Breast epithelium (tissue), 4 donors: ENCODE measurements around the gene SETD3. TPM values are rescaled to one million over a fixed set of nuclear protein-coding genes. Genes with fewer than 3 reads are reported as not detected.

Experiments
- DNase-seq, 2 donors: peaks; one replicate each; pipeline ENCODE4 v3.0.0-alpha.2; 2019; ENCODE audit warnings: low spot score in 2 of 2
- H3K27ac ChIP-seq, 2 donors: fragments of 200-600 bp; sonication (generic) in 1 of 2; one replicate each; pipeline ENCODE4 v1.5.1; 2016 to 2019; ENCODE audit warnings: mild to moderate bottlenecking in 1 of 2
- H3K27me3 ChIP-seq, 2 donors: fragments of 200-600 bp; sonication (generic) in 1 of 2; one replicate each; pipeline versions ENCODE4 v1.5.1 to v1.6.0; 2017 to 2019; ENCODE audit warnings: control low read depth in 1 of 2, mild to moderate bottlenecking in 1 of 2
- H3K36me3 ChIP-seq: fragments of 200-600 bp; one replicate; pipeline ENCODE4 v1.5.1; 2019
- H3K4me1 ChIP-seq, 2 donors: fragments of 200-600 bp; sonication (generic); one replicate each; pipeline ENCODE4 v1.5.1; 2016 to 2019; ENCODE audit warnings: control low read depth in 1 of 2
- H3K4me3 ChIP-seq, 3 donors: fragments of 200-600 bp; sonication (generic); 1 replicate in 2 of 3; 2 replicates in 1 of 3; pipeline ENCODE4 v1.5.1; 2016 to 2019; ENCODE audit warnings: mild to moderate bottlenecking in 3 of 3, moderate library complexity in 2 of 3
- H3K9me3 ChIP-seq, 2 donors: fragments of 200-600 bp; sonication (generic) in 1 of 2; one replicate each; pipeline ENCODE4 v1.5.1; 2016 to 2019; ENCODE audit warnings: control low read depth in 1 of 2
- CTCF ChIP-seq, 3 donors: fragments of 450-650 bp; IDR thresholded peaks; one replicate each; pipeline ENCODE4 v1.5.1; 2016 to 2017; ENCODE audit warnings: antibody characterized with exemption in 3 of 3, mild to moderate bottlenecking in 3 of 3, moderate library complexity in 3 of 3
- POLR2A ChIP-seq: fragments of 450-650 bp; IDR thresholded peaks from one replicate; pipeline ENCODE4 v1.6.1; 2016; ENCODE audit warnings: antibody characterized with exemption, mild to moderate bottlenecking, moderate library complexity
- POLR2AphosphoS5 ChIP-seq, 3 donors: sonication (generic); formaldehyde crosslinking; IDR thresholded peaks; one replicate each; pipeline ENCODE4 v1.6.1; 2017; ENCODE audit warnings: antibody characterized with exemption in 3 of 3
- intact Hi-C: fragments of 100-400 bp; cut with DNase I; formaldehyde crosslinking; loops from one replicate; pipeline ENCODE4 v1.15.1; 2023; ENCODE audit warnings: low total_unique reads
- total RNA-seq, 3 donors: library from RNA; depleted of rRNA; stranded (reverse); fragments of >200 nt; gene quantifications; one replicate each; pipeline ENCODE4 v1.1.0, GENCODE V29; 2016

SETD3 gene
- total RNA-seq, 3 donors from 2014 or later, result 79.0 to 101 (median 89.9) TPM

GRCh38 chr14:99481745-99482099 is 1.1 kb upstream of the SETD3 start:
- Histone ChIP-seq H3K4me1 (peaks cover 5 to 30% of the 10 kb centered on the region in 2 donors), H3K27me3 (no peaks in the 10 kb centered on the region), H3K36me3 (no peaks in the 10 kb centered on the region), H3K9me3 (no peaks in the 10 kb centered on the region), H3K4me3 (peak overlapping the region; percentile 69 to 96 (median 83)), H3K27ac (peak overlapping the region; percentile 96 to 97)
- peak in 1 of 3 donors; percentile 18 for TF ChIP-seq CTCF (IDR thresholded peaks at IDR 0.05)
- no peak for TF ChIP-seq POLR2A
- no peak for DNase-seq
- intact Hi-C loops, result no loop called here

DNA sequence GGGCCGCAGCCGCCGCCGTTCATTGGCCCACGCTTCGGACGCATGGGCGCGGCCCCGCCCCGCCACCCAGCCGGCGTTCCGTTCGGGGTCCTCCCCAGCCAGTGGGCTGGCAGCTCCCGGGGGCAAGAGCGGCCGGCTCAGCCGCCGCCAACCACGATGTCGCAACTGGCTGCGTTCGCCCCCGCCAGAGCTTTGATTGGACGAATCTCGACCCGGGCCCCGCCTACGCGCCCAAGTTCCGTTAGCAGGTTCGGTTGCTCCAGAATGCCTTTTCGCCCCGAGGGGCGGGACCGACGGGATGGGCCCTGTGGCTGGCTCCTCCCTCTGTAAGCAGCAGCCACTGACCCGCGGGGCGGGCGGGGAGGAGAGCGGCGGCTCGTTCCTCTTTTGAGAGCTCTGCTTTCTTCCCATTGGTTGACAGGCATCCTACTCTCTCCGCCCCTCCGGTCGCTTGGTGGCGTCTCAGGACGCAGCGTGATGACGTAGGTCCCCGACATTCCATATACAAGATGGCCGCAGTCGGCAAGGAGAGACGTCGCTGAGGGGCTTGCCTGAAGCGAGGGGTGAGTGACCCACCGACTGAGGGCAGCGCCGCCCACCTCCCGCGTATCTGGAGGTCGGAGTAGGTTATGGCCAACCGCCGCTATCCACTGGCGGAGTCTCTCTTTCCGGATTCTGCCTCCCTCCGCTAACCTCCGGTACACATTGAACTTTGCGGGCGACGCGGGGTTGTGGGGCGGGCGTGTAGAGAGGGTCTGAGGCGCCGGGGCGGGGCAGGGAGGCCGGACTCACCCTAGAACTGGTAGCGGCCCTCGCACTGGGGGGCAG is 472 bp upstream of the SETD3 start, which contains the start of gene CCNK:
CCNK (plus strand) TSS at position 493 of the 828 bp plus-strand sequence. CDS start 11,269 bp downstream, outside the sequence.
- peak; percentile 96 for TF ChIP-seq POLR2A
- no peak for TF ChIP-seq CTCF (IDR thresholded peaks at IDR 0.05)
- peak; percentile 98 to 100 (median 99) for TF ChIP-seq POLR2AphosphoS5 (IDR thresholded peaks at IDR 0.05)
- Histone ChIP-seq H3K27me3 (no peaks in the 10 kb centered on the region), H3K4me3 (peak within 1 kb of the TSS; percentile 69 to 96 (median 83)), H3K36me3 (no peaks in the 10 kb centered on the region), H3K4me1 (peaks cover 5 to 30% of the 10 kb centered on the region in 2 donors), H3K27ac (peak within 1 kb of the TSS; percentile 96 to 97), H3K9me3 (no peaks in the 10 kb centered on the region)
- DNase-seq, result peak; percentile 100
- intact Hi-C loops, result no loop called here

- no peaks in the 10 kb centered on the region for H3K27me3 ChIP-seq
- H3K9me3 ChIP-seq, result no peaks in the 10 kb centered on the region
- intact Hi-C loops, result no loop called here
- H3K4me1 ChIP-seq, result peaks cover 5 to 29% of the 10 kb centered on the region in 2 donors
- H3K36me3 ChIP-seq, result no peaks in the 10 kb centered on the region
- peak overlapping the region; percentile 69 to 96 (median 83) for H3K4me3 ChIP-seq
- DNase-seq, result no peak
- no peak for TF ChIP-seq CTCF (IDR thresholded peaks at IDR 0.05)
- no peak for TF ChIP-seq POLR2AphosphoS5 (IDR thresholded peaks at IDR 0.05)
- no peak for TF ChIP-seq POLR2A
- H3K27ac ChIP-seq, result peak overlapping the region; percentile 96 to 97
These were observed 1.3 kb downstream of the SETD3 start for GRCh38 chr14:99479160-99479905.

GRCh38 chr14:99478128-99478527 is 2.5 kb downstream of the SETD3 start:
- Histone ChIP-seq H3K27me3 (no peaks in the 10 kb centered on the region), H3K4me1 (peaks cover 5 to 18% of the 10 kb centered on the region in 2 donors)
- DNase-seq, result no peak

More at GRCh38 chr14:99478128-99478527, 2.5 kb downstream of the SETD3 start:
- intact Hi-C loops, result no loop called here
- no peak for TF ChIP-seq CTCF (IDR thresholded peaks at IDR 0.05)
- TF ChIP-seq POLR2A, result no peak
- no peak for TF ChIP-seq POLR2AphosphoS5 (IDR thresholded peaks at IDR 0.05)
- Histone ChIP-seq H3K4me3 (no peak overlapping the region), H3K9me3 (no peaks in the 10 kb centered on the region), H3K36me3 (no peaks in the 10 kb centered on the region), H3K27ac (no peak overlapping the region)
